Neural progenitor cell (in vitro differentiated cells): ENCODE data around the gene IQCM.

Source experiments
- EZH2 ChIP-seq: fragments of 200-600 bp; sonication (generic); IDR thresholded peaks from 2 replicates; pipeline ENCODE4 v1.6.1; 2017; ENCODE audit warnings: antibody characterized with exemption, mild to moderate bottlenecking, moderate library complexity
- EZH2phosphoT487 ChIP-seq: fragments of 200-600 bp; sonication (generic); IDR thresholded peaks from 2 replicates; pipeline ENCODE4 v1.6.1; 2017; ENCODE audit warnings: antibody characterized with exemption
- TF ChIP-seq, protein P1 (sequence below): fragments of 200-600 bp; sonication (generic); IDR thresholded peaks from 2 replicates; pipeline ENCODE4 v1.5.1; 2017; ENCODE audit warnings: antibody characterized with exemption, mild to moderate bottlenecking

DNA sequence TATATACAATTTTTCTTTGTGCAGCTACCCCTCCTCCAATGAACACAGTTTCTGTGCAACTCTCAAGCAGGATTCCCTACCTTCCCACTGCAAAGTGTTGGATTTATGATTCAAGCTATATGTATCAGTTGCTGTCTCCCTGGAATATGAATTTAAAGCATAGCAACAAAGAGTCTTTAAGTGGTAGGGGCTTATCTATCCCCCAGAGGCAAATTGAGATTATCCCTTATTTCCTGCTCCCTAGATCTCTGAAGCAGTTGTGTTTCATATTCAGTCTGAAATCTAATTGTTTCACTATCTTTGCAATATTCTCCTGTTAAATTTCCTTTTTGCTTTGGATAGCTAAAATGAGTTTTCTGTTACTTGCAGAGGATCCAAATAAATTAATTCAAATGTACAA, 263.0 kb downstream of the IQCM start:
- TF ChIP-seq, protein P1, sequence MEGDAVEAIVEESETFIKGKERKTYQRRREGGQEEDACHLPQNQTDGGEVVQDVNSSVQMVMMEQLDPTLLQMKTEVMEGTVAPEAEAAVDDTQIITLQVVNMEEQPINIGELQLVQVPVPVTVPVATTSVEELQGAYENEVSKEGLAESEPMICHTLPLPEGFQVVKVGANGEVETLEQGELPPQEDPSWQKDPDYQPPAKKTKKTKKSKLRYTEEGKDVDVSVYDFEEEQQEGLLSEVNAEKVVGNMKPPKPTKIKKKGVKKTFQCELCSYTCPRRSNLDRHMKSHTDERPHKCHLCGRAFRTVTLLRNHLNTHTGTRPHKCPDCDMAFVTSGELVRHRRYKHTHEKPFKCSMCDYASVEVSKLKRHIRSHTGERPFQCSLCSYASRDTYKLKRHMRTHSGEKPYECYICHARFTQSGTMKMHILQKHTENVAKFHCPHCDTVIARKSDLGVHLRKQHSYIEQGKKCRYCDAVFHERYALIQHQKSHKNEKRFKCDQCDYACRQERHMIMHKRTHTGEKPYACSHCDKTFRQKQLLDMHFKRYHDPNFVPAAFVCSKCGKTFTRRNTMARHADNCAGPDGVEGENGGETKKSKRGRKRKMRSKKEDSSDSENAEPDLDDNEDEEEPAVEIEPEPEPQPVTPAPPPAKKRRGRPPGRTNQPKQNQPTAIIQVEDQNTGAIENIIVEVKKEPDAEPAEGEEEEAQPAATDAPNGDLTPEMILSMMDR: no peak
- TF ChIP-seq EZH2 (no peak), EZH2phosphoT487 (no peak)
